Measurements from ENCODE around the gene BET1L. TPM values are rescaled to one million over a fixed set of nuclear protein-coding genes. Genes with fewer than 3 reads are reported as not detected.
A peak's percentile ranks its signal among the peaks of the same experiment; 100 is the strongest.

BET1L gene
- total and polyA plus RNA-seq, 10 of the 15 experiments (the other 5 are each of a cell fraction or from before 2014, with no cell fraction given) = 6.7 to 55.4 (median 39.7) TPM

DNA sequence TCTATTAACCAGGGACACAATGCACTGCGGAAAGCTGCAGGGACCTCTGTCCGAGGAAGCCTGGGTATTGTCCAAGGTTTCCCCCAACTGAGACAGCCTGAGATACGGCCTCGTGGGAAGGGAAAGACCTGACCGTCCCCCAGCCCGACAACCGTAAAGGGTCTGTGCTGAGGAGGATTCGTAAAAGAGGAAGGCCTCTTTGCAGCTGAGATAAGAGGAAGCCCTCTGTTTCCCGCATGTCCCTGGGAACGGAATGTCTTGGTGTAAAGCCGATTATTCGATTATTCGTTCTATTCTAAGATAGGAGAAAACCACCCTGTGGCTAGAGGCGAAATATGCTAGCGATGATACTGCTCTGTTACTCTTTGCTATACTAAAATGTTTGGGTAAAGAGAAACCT, 5.2 kb downstream of the BET1L start:
- Histone ChIP-seq H3K36me3 (ENCODE audit: control insufficient read depth in 2 of 2, insufficient read depth in 2 of 2, low read length in 1 of 2) (peaks cover 4 to 21% of the 10 kb centered on the region in 2 experiments), H3K27me3 (replicated peaks in 1 of 2; ENCODE audit: control insufficient read depth in 2 of 2, insufficient read depth in 2 of 2, low read length in 1 of 2) (no peaks in the 10 kb centered on the region), H3K4me1 (ENCODE audit: control insufficient read depth, insufficient read depth, low read length) (peaks cover 12% of the 10 kb centered on the region), H3K9ac (ENCODE audit: control insufficient read depth, insufficient read depth, low read length) (no peak overlapping the region), H4K20me1 (ENCODE audit: control insufficient read depth, insufficient read depth) (peaks cover 11% of the 10 kb centered on the region), H3K4me3 (no peak overlapping the region), H2AFZ (ENCODE audit: control insufficient read depth, low read depth, low read length) (no peak overlapping the region), H3K79me2 (ENCODE audit: control insufficient read depth, insufficient read depth, low read length) (peaks cover 24% of the 10 kb centered on the region), H3K9me3 (replicated peaks; ENCODE audit: control insufficient read depth, insufficient read depth, low read length) (no peaks in the 10 kb centered on the region), H3K4me2 (ENCODE audit: control insufficient read depth, insufficient read depth) (no peak overlapping the region), H3K27ac (ENCODE audit: control insufficient read depth, insufficient read depth) (no peak overlapping the region)
- ChIA-PET POLR2A (no interaction called here), CTCF (no interaction called here), SMC1A (ENCODE audit: uncharacterized antibody, unreplicated experiment) (no interaction called here), RAD21 (ENCODE audit: unreplicated experiment) (no interaction called here)
- no peak for ATAC-seq
- no peak for DNase-seq (ENCODE audit: low read depth, low spot score)
- FAIRE-seq = no peak
- in situ Hi-C loops (cut with MboI) (loop anchor here (10.0 kb wide), 1 partner anchor 163 kb away; the partner anchor contains the start of gene B4GALNT4), intact Hi-C loops (cut with micrococcal nuclease; ENCODE audit: unreplicated experiment) (loop anchor here (10.0 kb wide), 1 partner anchor 243 kb away; the partner anchor contains the start of gene ANO9)
- 72% methylated on average over 15 of the region's 15 CpGs for WGBS (ENCODE audit: insufficient coverage, insufficient replicate concordance, low lambda C conversion rate, missing lambda C conversion rate)
- no TSS peak for BruUV-seq (replicated peaks)
- TF ChIP-seq POLR2AphosphoS5 (IDR thresholded peaks at IDR 0.05; ENCODE audit: low read length) = peak; percentile 16; the same call in 1 of the 2 replicates
- TF ChIP-seq CHD2 (IDR thresholded peaks at IDR 0.05; ENCODE audit: borderline replicate concordance, low read depth, low read length) = no peak
- TF ChIP-seq, protein P1, sequence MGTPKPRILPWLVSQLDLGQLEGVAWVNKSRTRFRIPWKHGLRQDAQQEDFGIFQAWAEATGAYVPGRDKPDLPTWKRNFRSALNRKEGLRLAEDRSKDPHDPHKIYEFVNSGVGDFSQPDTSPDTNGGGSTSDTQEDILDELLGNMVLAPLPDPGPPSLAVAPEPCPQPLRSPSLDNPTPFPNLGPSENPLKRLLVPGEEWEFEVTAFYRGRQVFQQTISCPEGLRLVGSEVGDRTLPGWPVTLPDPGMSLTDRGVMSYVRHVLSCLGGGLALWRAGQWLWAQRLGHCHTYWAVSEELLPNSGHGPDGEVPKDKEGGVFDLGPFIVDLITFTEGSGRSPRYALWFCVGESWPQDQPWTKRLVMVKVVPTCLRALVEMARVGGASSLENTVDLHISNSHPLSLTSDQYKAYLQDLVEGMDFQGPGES (IDR thresholded peaks at IDR 0.05) = no peak

DNA sequence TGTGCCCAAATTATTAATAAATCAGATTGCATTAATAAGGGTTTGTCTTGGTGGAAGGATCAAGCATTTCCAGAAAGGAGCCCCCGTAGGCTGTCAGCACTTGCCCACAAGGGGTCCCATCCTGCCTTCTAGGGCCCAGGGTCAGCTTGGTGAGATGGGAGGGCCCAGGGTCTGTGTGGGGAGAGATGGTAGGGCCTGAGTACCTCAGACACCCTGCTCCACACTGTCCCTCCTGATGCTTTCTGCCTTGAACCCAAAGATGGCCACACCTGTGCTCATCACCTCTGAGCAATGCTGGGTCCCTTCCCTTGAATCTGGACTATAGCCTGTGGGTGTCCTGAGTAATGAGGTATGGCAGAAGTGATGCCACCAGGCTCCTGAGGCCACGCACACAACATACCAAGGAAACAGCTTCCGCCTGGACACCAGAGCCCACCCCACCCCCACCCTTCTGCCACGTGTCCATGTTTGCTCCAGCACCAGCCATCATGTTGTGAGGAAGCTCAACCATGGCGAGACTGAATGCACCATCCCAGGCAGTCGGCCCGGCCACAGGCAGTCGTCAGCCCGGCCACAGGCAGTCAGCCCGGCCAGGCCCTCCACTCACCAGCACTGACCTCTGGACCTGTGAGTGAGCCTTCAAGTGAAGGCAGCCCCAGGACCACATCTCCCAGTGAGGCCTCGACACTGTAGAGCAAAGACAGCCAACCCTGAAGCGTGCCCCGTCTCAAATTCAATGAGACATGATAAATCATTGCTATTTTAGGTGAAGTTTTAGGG, 6.8 kb downstream of the BET1L start:
- ChIA-PET CTCF (no interaction called here), RAD21 (ENCODE audit: unreplicated experiment) (no interaction called here), POLR2A (no interaction called here), SMC1A (ENCODE audit: uncharacterized antibody, unreplicated experiment) (no interaction called here)
- Histone ChIP-seq H3K9ac (ENCODE audit: control insufficient read depth, insufficient read depth, low read length) (no peak overlapping the region), H2AFZ (ENCODE audit: control insufficient read depth, low read depth, low read length) (no peak overlapping the region), H3K27me3 (replicated peaks in 1 of 2; ENCODE audit: control insufficient read depth in 2 of 2, insufficient read depth in 2 of 2, low read length in 1 of 2) (no peaks in the 10 kb centered on the region), H3K79me2 (ENCODE audit: control insufficient read depth, insufficient read depth, low read length) (peaks cover 8% of the 10 kb centered on the region), H3K36me3 (ENCODE audit: control insufficient read depth in 2 of 2, insufficient read depth in 2 of 2, low read length in 1 of 2) (peaks cover 3 to 16% of the 10 kb centered on the region in 2 experiments), H4K20me1 (ENCODE audit: control insufficient read depth, insufficient read depth) (peaks cover 6% of the 10 kb centered on the region; the same call in 1 of the 2 replicates), H3K27ac (ENCODE audit: control insufficient read depth, insufficient read depth) (no peak overlapping the region), H3K4me3 (no peak overlapping the region), H3K4me2 (ENCODE audit: control insufficient read depth, insufficient read depth) (no peak overlapping the region), H3K4me1 (ENCODE audit: control insufficient read depth, insufficient read depth, low read length) (peaks cover 2% of the 10 kb centered on the region), H3K9me3 (replicated peaks; ENCODE audit: control insufficient read depth, insufficient read depth, low read length) (no peaks in the 10 kb centered on the region)
- DNase-seq (ENCODE audit: low read depth, low spot score) = no peak
- no peak for FAIRE-seq
- intact Hi-C loops (cut with micrococcal nuclease; ENCODE audit: unreplicated experiment) = loop anchor here (10.0 kb wide), 1 partner anchor 244 kb away; the partner anchor contains the start of gene ANO9
- in situ Hi-C loops (cut with MboI) = loop anchor here (10.0 kb wide), 1 partner anchor 164 kb away; the partner anchor contains the start of gene B4GALNT4
- no TSS peak for BruUV-seq (replicated peaks)
- WGBS (ENCODE audit: insufficient coverage, insufficient replicate concordance, low lambda C conversion rate, missing lambda C conversion rate) = 96% methylated on average over 10 of the region's 13 CpGs
- ATAC-seq = no peak
- TF ChIP-seq, protein P2, sequence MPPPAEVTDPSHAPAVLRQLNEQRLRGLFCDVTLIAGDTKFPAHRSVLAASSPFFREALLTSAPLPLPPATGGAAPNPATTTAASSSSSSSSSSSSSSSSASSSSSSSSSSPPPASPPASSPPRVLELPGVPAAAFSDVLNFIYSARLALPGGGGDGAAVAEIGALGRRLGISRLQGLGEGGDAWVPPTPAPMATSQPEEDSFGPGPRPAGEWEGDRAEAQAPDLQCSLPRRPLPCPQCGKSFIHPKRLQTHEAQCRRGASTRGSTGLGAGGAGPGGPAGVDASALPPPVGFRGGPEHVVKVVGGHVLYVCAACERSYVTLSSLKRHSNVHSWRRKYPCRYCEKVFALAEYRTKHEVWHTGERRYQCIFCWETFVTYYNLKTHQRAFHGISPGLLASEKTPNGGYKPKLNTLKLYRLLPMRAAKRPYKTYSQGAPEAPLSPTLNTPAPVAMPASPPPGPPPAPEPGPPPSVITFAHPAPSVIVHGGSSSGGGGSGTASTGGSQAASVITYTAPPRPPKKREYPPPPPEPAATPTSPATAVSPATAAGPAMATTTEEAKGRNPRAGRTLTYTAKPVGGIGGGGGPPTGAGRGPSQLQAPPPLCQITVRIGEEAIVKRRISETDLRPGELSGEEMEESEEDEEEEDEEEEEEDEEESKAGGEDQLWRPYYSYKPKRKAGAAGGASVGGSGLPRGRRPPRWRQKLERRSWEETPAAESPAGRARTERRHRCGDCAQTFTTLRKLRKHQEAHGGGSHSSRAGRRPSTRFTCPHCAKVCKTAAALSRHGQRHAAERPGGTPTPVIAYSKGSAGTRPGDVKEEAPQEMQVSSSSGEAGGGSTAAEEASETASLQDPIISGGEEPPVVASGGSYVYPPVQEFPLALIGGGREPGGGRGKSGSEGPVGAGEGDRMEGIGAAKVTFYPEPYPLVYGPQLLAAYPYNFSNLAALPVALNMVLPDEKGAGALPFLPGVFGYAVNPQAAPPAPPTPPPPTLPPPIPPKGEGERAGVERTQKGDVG (CRISPR knock-in tag; IDR thresholded peaks at IDR 0.05) = no peak
- no peak for TF ChIP-seq TCF7 (IDR thresholded peaks at IDR 0.05; ENCODE audit: borderline replicate concordance)
- peak; percentile 16; the same call in 1 of the 2 replicates for TF ChIP-seq POLR2AphosphoS5 (IDR thresholded peaks at IDR 0.05; ENCODE audit: low read length)
- TF ChIP-seq SREBF1 (IDR thresholded peaks at IDR 0.05; ENCODE audit: low read length) = no peak
- TF ChIP-seq, protein P3, sequence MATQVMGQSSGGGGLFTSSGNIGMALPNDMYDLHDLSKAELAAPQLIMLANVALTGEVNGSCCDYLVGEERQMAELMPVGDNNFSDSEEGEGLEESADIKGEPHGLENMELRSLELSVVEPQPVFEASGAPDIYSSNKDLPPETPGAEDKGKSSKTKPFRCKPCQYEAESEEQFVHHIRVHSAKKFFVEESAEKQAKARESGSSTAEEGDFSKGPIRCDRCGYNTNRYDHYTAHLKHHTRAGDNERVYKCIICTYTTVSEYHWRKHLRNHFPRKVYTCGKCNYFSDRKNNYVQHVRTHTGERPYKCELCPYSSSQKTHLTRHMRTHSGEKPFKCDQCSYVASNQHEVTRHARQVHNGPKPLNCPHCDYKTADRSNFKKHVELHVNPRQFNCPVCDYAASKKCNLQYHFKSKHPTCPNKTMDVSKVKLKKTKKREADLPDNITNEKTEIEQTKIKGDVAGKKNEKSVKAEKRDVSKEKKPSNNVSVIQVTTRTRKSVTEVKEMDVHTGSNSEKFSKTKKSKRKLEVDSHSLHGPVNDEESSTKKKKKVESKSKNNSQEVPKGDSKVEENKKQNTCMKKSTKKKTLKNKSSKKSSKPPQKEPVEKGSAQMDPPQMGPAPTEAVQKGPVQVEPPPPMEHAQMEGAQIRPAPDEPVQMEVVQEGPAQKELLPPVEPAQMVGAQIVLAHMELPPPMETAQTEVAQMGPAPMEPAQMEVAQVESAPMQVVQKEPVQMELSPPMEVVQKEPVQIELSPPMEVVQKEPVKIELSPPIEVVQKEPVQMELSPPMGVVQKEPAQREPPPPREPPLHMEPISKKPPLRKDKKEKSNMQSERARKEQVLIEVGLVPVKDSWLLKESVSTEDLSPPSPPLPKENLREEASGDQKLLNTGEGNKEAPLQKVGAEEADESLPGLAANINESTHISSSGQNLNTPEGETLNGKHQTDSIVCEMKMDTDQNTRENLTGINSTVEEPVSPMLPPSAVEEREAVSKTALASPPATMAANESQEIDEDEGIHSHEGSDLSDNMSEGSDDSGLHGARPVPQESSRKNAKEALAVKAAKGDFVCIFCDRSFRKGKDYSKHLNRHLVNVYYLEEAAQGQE (IDR thresholded peaks at IDR 0.05; ENCODE audit: low read depth, low read length) = no peak
- no peak for TF ChIP-seq DPF2 (IDR thresholded peaks at IDR 0.05)

Measured in GM12878 (cell line).